HepG2 (cell line): ENCODE measurements around the gene HOXA6.

Source experiments
- EP300 ChIP-seq, 3 experiments: sonication (generic) in 1 of 3; formaldehyde crosslinking in 1 of 3; IDR thresholded peaks; 2 replicates each; pipeline versions ENCODE4 v1.5.1 to v1.6.1; 2011 to 2020; ENCODE audit warnings: low read depth in 2 of 3, low read length in 2 of 3, borderline replicate concordance in 1 of 3, improper control_type of control experiment in 1 of 3, mild to moderate bottlenecking in 1 of 3, missing genetic modification reagents in 1 of 3, moderate library complexity in 1 of 3
- FLYWCH1 ChIP-seq: sonication (generic); formaldehyde crosslinking; IDR thresholded peaks from 2 replicates; pipeline ENCODE4 v1.8.1; 2023; ENCODE audit warnings: mild to moderate bottlenecking, missing genetic modification reagents
- HCFC1 ChIP-seq: fragments of 150-350 bp; IDR thresholded peaks from 2 replicates; pipeline ENCODE4 v1.6.1; 2014; ENCODE audit warnings: low read depth, low read length
- MBD4 ChIP-seq: IDR thresholded peaks from 2 replicates; pipeline ENCODE4 v1.6.1; 2012; ENCODE audit warnings: low read length, inconsistent platforms, borderline replicate concordance
- MTF1 ChIP-seq: sonication (generic); formaldehyde crosslinking; IDR thresholded peaks from 2 replicates; pipeline ENCODE4 v1.5.0; 2020; ENCODE audit warnings: missing genetic modification reagents
- TGIF2 ChIP-seq: IDR thresholded peaks from 2 replicates; pipeline ENCODE4 v1.6.1; 2016; ENCODE audit warnings: control low read depth, missing compliant biosample characterization
- ZNF3 ChIP-seq: IDR thresholded peaks from 2 replicates; pipeline ENCODE4 v1.7.0; 2017; ENCODE audit warnings: inconsistent platforms
- ZNF354B ChIP-seq: sonication (generic); formaldehyde crosslinking; IDR thresholded peaks from 2 replicates; pipeline ENCODE4 v1.8.0; 2022; ENCODE audit warnings: mild to moderate bottlenecking, missing genetic modification reagents
- ZNF547 ChIP-seq: sonication (generic); formaldehyde crosslinking; IDR thresholded peaks from 2 replicates; pipeline ENCODE4 v1.5.1; 2020; ENCODE audit warnings: mild to moderate bottlenecking, missing genetic modification reagents
- ZNF558 ChIP-seq: sonication (generic); formaldehyde crosslinking; IDR thresholded peaks from 2 replicates; pipeline ENCODE4 v1.9.0; 2022; ENCODE audit warnings: mild to moderate bottlenecking, missing genetic modification reagents, borderline replicate concordance
- ZNF704 ChIP-seq: sonication (generic); formaldehyde crosslinking; IDR thresholded peaks from 2 replicates; pipeline ENCODE4 v1.8.1; 2023; ENCODE audit warnings: mild to moderate bottlenecking, inconsistent platforms, moderate library complexity, missing genetic modification reagents, borderline replicate concordance
- ZNF737 ChIP-seq: sonication (generic); formaldehyde crosslinking; IDR thresholded peaks from 2 replicates; pipeline ENCODE4 v1.5.0; 2020; ENCODE audit warnings: missing genetic modification reagents, mild to moderate bottlenecking, borderline replicate concordance
- TF ChIP-seq, protein P1 (sequence below): sonication (generic); formaldehyde crosslinking; IDR thresholded peaks from 2 replicates; pipeline ENCODE4 v1.5.0; 2020; ENCODE audit warnings: mild to moderate bottlenecking, missing genetic modification reagents, moderate library complexity
- TF ChIP-seq, protein P2 (sequence below): fragments of 450-650 bp; IDR thresholded peaks from 2 replicates; pipeline ENCODE4 v1.6.1; 2017

DNA sequence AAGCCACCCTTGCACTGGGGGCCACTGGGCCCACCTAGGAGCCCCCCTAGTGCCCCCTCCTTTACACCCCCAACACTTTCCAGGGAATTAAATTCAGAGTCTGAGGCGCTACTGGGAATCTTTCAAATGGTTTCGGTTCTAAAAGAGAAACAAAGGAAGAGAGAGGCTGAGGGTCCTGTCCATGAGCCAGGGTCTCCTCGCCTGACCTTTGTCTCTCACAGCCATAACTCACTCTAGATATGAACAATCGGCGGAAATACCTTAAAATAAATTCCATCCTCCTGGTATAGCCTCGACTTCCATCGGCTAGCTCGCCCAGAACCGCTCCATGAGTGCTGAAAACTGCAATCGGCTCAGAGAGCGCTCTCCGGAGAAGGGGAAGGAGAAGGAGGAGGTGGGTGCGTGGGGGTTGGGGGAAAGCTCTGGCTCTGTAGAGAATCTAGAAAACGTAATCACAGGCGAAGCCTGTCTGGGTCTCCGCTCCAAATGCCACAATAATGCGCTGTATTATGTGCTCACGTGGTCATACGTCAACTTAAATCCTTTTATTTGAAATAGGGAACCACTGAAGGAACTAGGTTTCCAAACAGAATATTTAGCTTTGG, 29.6 kb downstream of the HOXA6 start:
- TF ChIP-seq ZNF547 (no peak), ZNF558 (CRISPR knock-in tag) (no peak), FLYWCH1 (CRISPR knock-in tag) (no peak), ZNF3 (CRISPR knock-in tag) (no peak), ZNF354B (CRISPR knock-in tag) (no peak), TGIF2 (no peak), HCFC1 (no peak), ZNF704 (CRISPR knock-in tag) (no peak), MBD4 (no peak), EP300 (IDR thresholded peaks at IDR 0.05; ENCODE audit: low read depth in 2 of 2, low read length in 2 of 2) (no peak), EP300 (CRISPR knock-in tag; IDR thresholded peaks at IDR 0.05; ENCODE audit: borderline replicate concordance) (no peak), ZNF737 (CRISPR knock-in tag) (no peak), MTF1 (no peak)
- TF ChIP-seq, protein P1, sequence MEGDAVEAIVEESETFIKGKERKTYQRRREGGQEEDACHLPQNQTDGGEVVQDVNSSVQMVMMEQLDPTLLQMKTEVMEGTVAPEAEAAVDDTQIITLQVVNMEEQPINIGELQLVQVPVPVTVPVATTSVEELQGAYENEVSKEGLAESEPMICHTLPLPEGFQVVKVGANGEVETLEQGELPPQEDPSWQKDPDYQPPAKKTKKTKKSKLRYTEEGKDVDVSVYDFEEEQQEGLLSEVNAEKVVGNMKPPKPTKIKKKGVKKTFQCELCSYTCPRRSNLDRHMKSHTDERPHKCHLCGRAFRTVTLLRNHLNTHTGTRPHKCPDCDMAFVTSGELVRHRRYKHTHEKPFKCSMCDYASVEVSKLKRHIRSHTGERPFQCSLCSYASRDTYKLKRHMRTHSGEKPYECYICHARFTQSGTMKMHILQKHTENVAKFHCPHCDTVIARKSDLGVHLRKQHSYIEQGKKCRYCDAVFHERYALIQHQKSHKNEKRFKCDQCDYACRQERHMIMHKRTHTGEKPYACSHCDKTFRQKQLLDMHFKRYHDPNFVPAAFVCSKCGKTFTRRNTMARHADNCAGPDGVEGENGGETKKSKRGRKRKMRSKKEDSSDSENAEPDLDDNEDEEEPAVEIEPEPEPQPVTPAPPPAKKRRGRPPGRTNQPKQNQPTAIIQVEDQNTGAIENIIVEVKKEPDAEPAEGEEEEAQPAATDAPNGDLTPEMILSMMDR: no peak
- TF ChIP-seq, protein P2, sequence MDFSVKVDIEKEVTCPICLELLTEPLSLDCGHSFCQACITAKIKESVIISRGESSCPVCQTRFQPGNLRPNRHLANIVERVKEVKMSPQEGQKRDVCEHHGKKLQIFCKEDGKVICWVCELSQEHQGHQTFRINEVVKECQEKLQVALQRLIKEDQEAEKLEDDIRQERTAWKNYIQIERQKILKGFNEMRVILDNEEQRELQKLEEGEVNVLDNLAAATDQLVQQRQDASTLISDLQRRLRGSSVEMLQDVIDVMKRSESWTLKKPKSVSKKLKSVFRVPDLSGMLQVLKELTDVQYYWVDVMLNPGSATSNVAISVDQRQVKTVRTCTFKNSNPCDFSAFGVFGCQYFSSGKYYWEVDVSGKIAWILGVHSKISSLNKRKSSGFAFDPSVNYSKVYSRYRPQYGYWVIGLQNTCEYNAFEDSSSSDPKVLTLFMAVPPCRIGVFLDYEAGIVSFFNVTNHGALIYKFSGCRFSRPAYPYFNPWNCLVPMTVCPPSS: no peak
